ENCODE measurements around the gene PTBP3.
"Not testable (repeated sequence)": the region's sequence is repeated elsewhere in the genome, so short reads cannot be mapped to it uniquely, and the experiment has no call there.

PTBP3 gene

GRCh38 chr9:112371060-112371459 lies 37.6 kb upstream of the PTBP3 start:
- H3K9ac ChIP-seq, result no peak overlapping the region
- no peaks in the 10 kb centered on the region for H3K27me3 ChIP-seq (ENCODE audit: insufficient read depth, low read depth)
- H3K36me3 ChIP-seq (ENCODE audit: insufficient read depth), result no peaks in the 10 kb centered on the region
- no peak overlapping the region for H3K27ac ChIP-seq
- H3K79me2 ChIP-seq (ENCODE audit: insufficient read depth, low read depth), result no peaks in the 10 kb centered on the region
- no peaks in the 10 kb centered on the region for H3K4me1 ChIP-seq (ENCODE audit: low read depth, poor library complexity, severe bottlenecking)
- H3K4me3 ChIP-seq (IDR thresholded peaks at IDR 0.05; ENCODE audit: insufficient read depth, low read depth, low read length), result no peak overlapping the region
- no peak overlapping the region for H3K4me2 ChIP-seq
- H2AFZ ChIP-seq (ENCODE audit: low read depth), result no peak overlapping the region
- TF ChIP-seq CTCF (conservative IDR thresholded peaks at IDR 0.05; ENCODE audit: low read depth, low read length), result no peak
- H4K20me1 ChIP-seq (ENCODE audit: insufficient read depth), result no peaks in the 10 kb centered on the region

GRCh38 chr9:112369817-112370216 lies 36.4 kb upstream of the PTBP3 start:
- H4K20me1 ChIP-seq (ENCODE audit: insufficient read depth), result no peaks in the 10 kb centered on the region
- no peaks in the 10 kb centered on the region for H3K4me1 ChIP-seq (ENCODE audit: low read depth, poor library complexity, severe bottlenecking)
- TF ChIP-seq CTCF (conservative IDR thresholded peaks at IDR 0.05; ENCODE audit: low read depth, low read length), result no peak
- no peaks in the 10 kb centered on the region for H3K36me3 ChIP-seq (ENCODE audit: insufficient read depth)
- H3K4me2 ChIP-seq, result no peak overlapping the region
- no peak overlapping the region for H3K4me3 ChIP-seq (IDR thresholded peaks at IDR 0.05; ENCODE audit: insufficient read depth, low read depth, low read length)
- H2AFZ ChIP-seq (ENCODE audit: low read depth), result no peak overlapping the region
- no peaks in the 10 kb centered on the region for H3K79me2 ChIP-seq (ENCODE audit: insufficient read depth, low read depth)
- H3K27ac ChIP-seq, result no peak overlapping the region
- no peaks in the 10 kb centered on the region for H3K27me3 ChIP-seq (ENCODE audit: insufficient read depth, low read depth)
- no peak overlapping the region for H3K9ac ChIP-seq

- Histone ChIP-seq H3K9ac (no peak overlapping the region), H3K4me1 (ENCODE audit: low read depth, poor library complexity, severe bottlenecking) (no peaks in the 10 kb centered on the region), H4K20me1 (ENCODE audit: insufficient read depth) (no peaks in the 10 kb centered on the region), H2AFZ (ENCODE audit: low read depth) (no peak overlapping the region), H3K79me2 (ENCODE audit: insufficient read depth, low read depth) (no peaks in the 10 kb centered on the region), H3K27ac (no peak overlapping the region), H3K4me2 (no peak overlapping the region), H3K4me3 (IDR thresholded peaks at IDR 0.05; ENCODE audit: insufficient read depth, low read depth, low read length) (no peak overlapping the region), H3K36me3 (ENCODE audit: insufficient read depth) (no peaks in the 10 kb centered on the region), H3K27me3 (ENCODE audit: insufficient read depth, low read depth) (no peaks in the 10 kb centered on the region)
- TF ChIP-seq CTCF (conservative IDR thresholded peaks at IDR 0.05; ENCODE audit: low read depth, low read length), result no peak
These were observed 34.0 kb upstream of the PTBP3 start for GRCh38 chr9:112367465-112367864.

- TF ChIP-seq CTCF (conservative IDR thresholded peaks at IDR 0.05; ENCODE audit: low read depth, low read length), result no peak
- Histone ChIP-seq H3K36me3 (ENCODE audit: insufficient read depth) (no peaks in the 10 kb centered on the region), H2AFZ (ENCODE audit: low read depth) (no peak overlapping the region), H3K4me2 (no peak overlapping the region), H3K4me3 (IDR thresholded peaks at IDR 0.05; ENCODE audit: insufficient read depth, low read depth, low read length) (no peak overlapping the region), H3K27me3 (ENCODE audit: insufficient read depth, low read depth) (no peaks in the 10 kb centered on the region), H3K4me1 (ENCODE audit: low read depth, poor library complexity, severe bottlenecking) (no peaks in the 10 kb centered on the region), H3K27ac (no peak overlapping the region), H3K9ac (no peak overlapping the region), H4K20me1 (ENCODE audit: insufficient read depth) (no peaks in the 10 kb centered on the region), H3K79me2 (ENCODE audit: insufficient read depth, low read depth) (no peaks in the 10 kb centered on the region)
These were observed 33.2 kb upstream of the PTBP3 start for GRCh38 chr9:112366591-112366990.

- not testable (repeated sequence) for H3K9ac ChIP-seq; H3K27ac ChIP-seq; H3K4me3 ChIP-seq (IDR thresholded peaks at IDR 0.05; ENCODE audit: insufficient read depth, low read depth, low read length); H3K4me1 ChIP-seq (ENCODE audit: low read depth, poor library complexity, severe bottlenecking); H3K27me3 ChIP-seq (ENCODE audit: insufficient read depth, low read depth); H3K4me2 ChIP-seq; H3K79me2 ChIP-seq (ENCODE audit: insufficient read depth, low read depth); H4K20me1 ChIP-seq (ENCODE audit: insufficient read depth); H2AFZ ChIP-seq (ENCODE audit: low read depth); H3K36me3 ChIP-seq (ENCODE audit: insufficient read depth)
These were observed 31.8 kb upstream of the PTBP3 start for GRCh38 chr9:112365257-112365656.
